ENCODE data around the gene SATB2.

SATB2 gene

GRCh38 chr2:199282309-199282708 lies 175.4 kb downstream of the SATB2 start:
- Histone ChIP-seq H2AFZ (ENCODE audit: low read length) (no peak overlapping the region), H3K79me2 (ENCODE audit: insufficient read depth, low read length) (peaks cover 39% of the 10 kb centered on the region), H3K27ac (ENCODE audit: low read depth, low read length, poor library complexity, severe bottlenecking) (no peak overlapping the region), H3K9me3 (ENCODE audit: low read length) (peaks cover 17% of the 10 kb centered on the region), H3K36me3 (ENCODE audit: insufficient read depth, low read length) (peaks cover 93% of the 10 kb centered on the region), H3K4me2 (ENCODE audit: low read length) (no peak overlapping the region), H3F3A (ENCODE audit: insufficient read depth, low read length) (no peaks in the 10 kb centered on the region; the same call in 1 of the 2 replicates), H3K27me3 (ENCODE audit: insufficient read depth, low read length) (no peaks in the 10 kb centered on the region), H3K9me2 (ENCODE audit: low read depth, low read length) (no peaks in the 10 kb centered on the region), H3K9ac (ENCODE audit: low read length) (no peak overlapping the region), H3K4me3 (ENCODE audit: low read depth, low read length, poor library complexity, severe bottlenecking) (no peak overlapping the region), H4K20me1 (ENCODE audit: insufficient read depth, low read length) (no peaks in the 10 kb centered on the region), H3K4me1 (ENCODE audit: insufficient read depth, low read length, severe bottlenecking) (peaks cover 11% of the 10 kb centered on the region)
- no peak for TF ChIP-seq EZH2 (IDR thresholded peaks at IDR 0.05; ENCODE audit: borderline replicate concordance, low read length)
- TF ChIP-seq CTCF (IDR thresholded peaks at IDR 0.05; ENCODE audit: low read length): no peak

DNA sequence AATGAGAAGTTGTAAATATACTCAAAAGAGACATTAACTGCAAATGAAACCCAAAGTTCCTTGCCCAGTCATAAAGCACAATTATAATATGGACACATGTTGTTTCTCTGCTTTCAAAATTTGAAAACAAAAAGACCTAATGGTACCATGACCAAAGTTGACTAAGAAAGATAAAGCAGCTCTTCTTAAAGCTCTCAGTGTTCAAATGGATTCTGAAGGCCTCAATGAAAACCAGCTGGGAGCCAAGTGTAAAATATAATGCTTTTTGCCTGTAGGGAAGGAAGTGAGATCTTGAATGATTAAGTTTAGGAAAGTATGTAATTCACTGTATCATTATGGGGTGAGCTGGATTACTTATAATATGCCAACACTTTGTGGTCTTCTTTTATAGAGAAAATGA lies 178.6 kb downstream of the SATB2 start:
- Histone ChIP-seq H3K36me3 (ENCODE audit: insufficient read depth, low read length) (peaks cover 89% of the 10 kb centered on the region), H4K20me1 (ENCODE audit: insufficient read depth, low read length) (no peaks in the 10 kb centered on the region), H3K4me1 (ENCODE audit: insufficient read depth, low read length, severe bottlenecking) (peaks cover 39% of the 10 kb centered on the region), H3K4me3 (ENCODE audit: low read depth, low read length, poor library complexity, severe bottlenecking) (no peak overlapping the region), H3F3A (ENCODE audit: insufficient read depth, low read length) (no peaks in the 10 kb centered on the region; the same call in 1 of the 2 replicates), H3K79me2 (ENCODE audit: insufficient read depth, low read length) (peaks cover 34% of the 10 kb centered on the region), H2AFZ (ENCODE audit: low read length) (no peak overlapping the region), H3K9me3 (ENCODE audit: low read length) (peaks cover 2% of the 10 kb centered on the region), H3K9ac (ENCODE audit: low read length) (no peak overlapping the region), H3K9me2 (ENCODE audit: low read depth, low read length) (no peaks in the 10 kb centered on the region), H3K4me2 (ENCODE audit: low read length) (no peak overlapping the region), H3K27me3 (ENCODE audit: insufficient read depth, low read length) (no peaks in the 10 kb centered on the region), H3K27ac (ENCODE audit: low read depth, low read length, poor library complexity, severe bottlenecking) (no peak overlapping the region)
- no peak for TF ChIP-seq EZH2 (IDR thresholded peaks at IDR 0.05; ENCODE audit: borderline replicate concordance, low read length)
- TF ChIP-seq CTCF (IDR thresholded peaks at IDR 0.05; ENCODE audit: low read length): no peak

DNA sequence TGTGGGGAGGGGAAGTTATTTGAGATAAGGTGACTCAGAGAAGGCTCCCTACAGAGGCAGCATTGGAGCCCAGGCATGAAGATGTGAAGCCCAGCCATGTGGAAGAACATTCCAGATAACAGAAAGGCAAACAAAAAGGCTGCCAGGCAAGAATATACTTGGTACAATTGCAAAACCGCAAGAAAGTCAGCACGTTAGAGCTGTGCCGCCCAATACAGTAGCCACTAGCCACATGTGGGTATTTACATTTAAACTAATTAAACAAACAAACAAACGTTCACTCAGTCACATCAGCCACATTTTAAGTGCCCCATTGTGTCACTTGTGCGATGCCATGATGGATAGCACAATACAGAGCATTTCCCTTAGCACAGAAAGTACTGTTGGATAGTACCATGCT lies 179.6 kb downstream of the SATB2 start:
- H3F3A ChIP-seq (ENCODE audit: insufficient read depth, low read length): no peaks in the 10 kb centered on the region; the same call in 1 of the 2 replicates
- H3K4me2 ChIP-seq (ENCODE audit: low read length): no peak overlapping the region
- no peak for TF ChIP-seq EZH2 (IDR thresholded peaks at IDR 0.05; ENCODE audit: borderline replicate concordance, low read length)
- no peak for TF ChIP-seq CTCF (IDR thresholded peaks at IDR 0.05; ENCODE audit: low read length)
- no peak overlapping the region for H2AFZ ChIP-seq (ENCODE audit: low read length)
- no peaks in the 10 kb centered on the region for H3K27me3 ChIP-seq (ENCODE audit: insufficient read depth, low read length)
- H3K9ac ChIP-seq (ENCODE audit: low read length): no peak overlapping the region
- peaks cover 44% of the 10 kb centered on the region for H3K4me1 ChIP-seq (ENCODE audit: insufficient read depth, low read length, severe bottlenecking)
- H3K9me2 ChIP-seq (ENCODE audit: low read depth, low read length): no peaks in the 10 kb centered on the region
- H3K9me3 ChIP-seq (ENCODE audit: low read length): no peaks in the 10 kb centered on the region; the same call in 1 of the 2 replicates
- H3K4me3 ChIP-seq (ENCODE audit: low read depth, low read length, poor library complexity, severe bottlenecking): no peak overlapping the region
- H3K79me2 ChIP-seq (ENCODE audit: insufficient read depth, low read length): peaks cover 39% of the 10 kb centered on the region
- H4K20me1 ChIP-seq (ENCODE audit: insufficient read depth, low read length): no peaks in the 10 kb centered on the region
- peaks cover 82% of the 10 kb centered on the region for H3K36me3 ChIP-seq (ENCODE audit: insufficient read depth, low read length)
- no peak overlapping the region for H3K27ac ChIP-seq (ENCODE audit: low read depth, low read length, poor library complexity, severe bottlenecking)

Data from OCI-LY1 (cell line).